SW 1271 (cell line): ENCODE data around the gene TAB2.
A peak's percentile ranks its signal among the peaks of the same experiment; 100 is the strongest.
"Not testable (repeated sequence)": the region's sequence is repeated elsewhere in the genome, so short reads cannot be mapped to it uniquely, and the experiment has no call there.

Experiments
- DNase-seq, 2 experiments: peaks; one replicate each; lab custom pipeline; 2025; lab: John Stamatoyannopoulos, UW

Gene TAB2

DNA sequence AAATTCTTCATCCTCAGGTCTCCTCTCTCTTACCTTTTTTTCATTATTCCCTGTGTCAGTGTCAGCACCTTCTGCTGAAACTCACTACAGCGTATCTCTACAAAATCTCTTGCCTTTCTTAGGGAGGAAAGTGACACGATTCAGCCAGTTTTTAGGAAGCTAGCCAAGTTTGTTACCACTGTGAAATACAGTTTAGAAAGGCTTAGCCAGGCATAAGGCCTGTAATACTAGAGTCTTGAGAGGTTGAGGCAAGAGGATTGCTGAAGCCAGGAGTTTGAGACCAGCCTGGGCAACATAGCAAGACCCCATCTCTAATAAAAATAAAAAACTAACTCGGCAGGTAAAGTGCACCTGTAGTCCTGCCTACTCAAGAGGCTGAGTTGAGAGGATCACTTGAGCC, 16.7 kb downstream of the TAB2 start:
- DNase-seq, result no peak

DNA sequence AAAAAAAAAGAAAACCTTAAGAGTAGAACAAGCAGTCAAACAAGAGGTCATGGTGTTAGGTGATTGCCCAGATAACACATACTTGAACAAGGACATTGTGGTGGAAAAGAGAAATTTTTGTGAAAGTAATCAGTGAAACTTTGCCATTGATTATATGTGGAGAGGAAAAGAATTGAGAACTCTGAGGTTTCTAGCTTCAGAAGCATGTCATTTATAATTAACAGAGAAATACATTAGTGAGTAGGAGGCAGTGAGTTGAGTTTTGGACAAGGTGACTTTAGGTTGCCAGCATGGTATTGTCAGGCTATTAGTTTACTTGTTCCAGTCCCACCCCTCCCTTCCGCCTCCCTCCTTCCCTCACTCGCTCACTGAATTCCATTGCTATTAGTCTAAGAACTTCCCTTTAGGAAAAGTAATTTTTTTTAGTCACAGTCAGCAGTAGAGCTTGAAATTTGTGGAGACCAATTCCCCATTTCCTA, 17.2 kb downstream of the TAB2 start:
- DNase-seq, result peak; percentile 51 to 87

DNA sequence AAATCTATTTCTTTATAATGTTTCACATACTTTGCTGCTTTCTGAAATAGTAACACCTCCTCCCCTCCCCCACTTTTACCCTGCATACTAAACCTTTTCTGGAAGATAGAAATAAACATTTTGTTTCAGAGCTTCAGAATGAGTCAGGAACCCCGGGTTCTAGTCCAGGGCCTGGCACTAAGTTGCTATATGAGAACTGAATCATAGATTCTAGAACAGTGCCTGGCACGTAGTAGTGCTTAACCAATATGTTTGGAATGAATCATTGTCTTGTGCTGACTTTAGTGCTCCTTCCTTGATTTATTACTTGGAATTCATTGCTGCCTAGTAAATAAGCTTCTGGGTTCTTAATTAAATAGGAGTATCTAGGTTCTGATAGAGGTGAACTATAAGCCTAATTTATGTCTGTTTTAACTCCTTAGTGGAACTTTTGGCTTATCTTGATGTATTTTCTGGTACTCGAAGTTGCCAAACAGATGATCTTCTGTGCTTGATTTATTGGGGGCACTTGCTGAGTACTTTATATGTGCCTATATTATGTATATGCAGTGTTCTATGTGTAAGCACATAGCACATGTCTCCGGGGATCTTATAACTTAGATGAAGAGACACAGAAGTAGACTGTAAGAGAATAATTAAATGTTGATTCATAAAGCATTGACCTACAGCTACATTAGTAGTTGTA, 18.6 kb downstream of the TAB2 start:
- peak in 1 of 2 experiments; percentile 43 for DNase-seq

DNA sequence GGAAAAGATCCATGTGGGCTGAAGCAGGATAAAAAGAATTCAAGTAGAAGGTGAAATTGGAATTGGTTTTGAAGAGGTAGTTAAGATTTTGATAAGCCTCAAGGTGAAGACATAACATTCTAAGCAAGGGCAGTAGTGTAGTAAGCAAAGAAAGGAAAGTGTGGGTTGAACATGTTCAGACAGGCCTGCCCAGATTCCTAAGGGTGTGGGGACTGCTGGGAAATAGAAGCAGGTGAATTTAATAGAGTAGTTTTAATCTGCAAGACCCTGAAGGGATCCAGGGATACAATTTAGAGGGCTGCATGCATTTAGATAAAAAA, 19.1 kb downstream of the TAB2 start:
- DNase-seq, result no peak

DNA sequence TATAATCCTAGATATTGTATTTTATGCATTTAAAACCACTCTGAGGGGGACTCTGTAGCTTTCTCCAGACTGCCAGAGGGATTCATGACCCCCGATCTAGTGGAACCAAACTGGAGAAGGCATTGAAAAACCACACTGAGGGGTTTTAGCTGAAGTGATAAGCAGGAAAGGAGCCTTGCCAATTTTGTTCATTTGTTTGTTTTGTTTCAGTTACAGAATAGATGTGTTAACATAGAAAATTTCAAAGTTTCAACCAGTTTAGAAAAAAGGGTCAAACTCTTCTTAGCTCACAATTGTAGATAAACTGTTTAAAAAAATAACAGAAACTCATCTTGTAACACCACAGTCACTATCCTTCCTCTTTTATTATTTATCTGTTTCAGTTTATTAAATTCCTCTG, 19.8 kb downstream of the TAB2 start:
- DNase-seq, result no peak

DNA sequence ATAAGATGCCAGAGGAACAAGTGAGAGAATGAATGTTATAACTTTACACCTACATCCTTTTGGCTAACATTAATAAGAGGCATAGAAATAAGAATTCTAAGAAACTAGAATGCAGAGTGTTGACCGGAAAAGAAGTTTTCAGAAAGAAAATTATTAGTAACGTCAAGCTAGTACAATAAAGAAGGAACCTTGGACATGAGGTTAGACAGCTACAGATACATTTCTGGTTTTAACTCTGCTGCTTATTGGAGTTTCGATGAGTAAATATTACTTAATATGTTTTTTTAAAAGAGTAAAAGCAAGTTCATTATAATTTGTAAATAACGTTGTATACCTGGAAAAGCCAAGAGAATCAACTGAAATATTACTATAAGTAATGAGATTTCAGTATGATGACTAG, 22.7 kb downstream of the TAB2 start:
- DNase-seq, result no peak

DNA sequence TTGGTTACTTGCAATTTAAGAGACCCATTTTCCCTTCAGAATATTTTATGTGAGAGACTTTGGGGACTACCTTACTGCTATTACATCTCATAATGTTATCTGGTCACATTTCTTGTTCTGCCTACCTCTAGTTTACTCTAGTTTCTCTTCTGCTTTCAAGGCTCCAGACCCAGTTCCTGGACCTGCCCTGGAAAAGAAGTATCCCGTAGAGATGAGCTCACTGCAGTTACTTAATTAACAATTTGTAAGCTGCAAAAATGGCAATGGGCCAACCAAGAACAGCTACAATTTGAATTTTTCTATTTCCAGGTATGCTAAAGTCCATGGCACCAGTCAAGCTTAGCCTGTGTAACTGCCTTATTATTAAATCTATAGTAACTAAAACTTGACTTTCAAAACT, 25.0 kb downstream of the TAB2 start:
- no peak for DNase-seq

DNA sequence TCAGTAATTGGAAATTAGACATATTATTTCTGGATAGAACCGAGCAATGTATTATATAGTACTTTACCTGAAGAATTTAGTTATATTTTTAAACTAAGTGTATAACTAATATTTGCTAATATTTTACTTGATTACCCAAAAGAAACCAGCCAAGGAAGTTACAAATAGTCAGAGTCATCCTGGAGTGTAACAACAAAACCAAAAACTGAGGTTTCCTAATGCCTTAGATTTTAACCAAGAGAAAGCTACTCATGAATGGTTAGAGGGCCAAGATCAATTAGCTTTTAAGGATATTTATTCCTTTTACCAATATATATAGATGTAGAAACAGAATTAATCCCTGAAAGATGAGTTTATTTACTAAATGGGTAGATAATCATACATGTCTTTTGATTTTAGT, 26.0 kb downstream of the TAB2 start:
- DNase-seq, result no peak

DNA sequence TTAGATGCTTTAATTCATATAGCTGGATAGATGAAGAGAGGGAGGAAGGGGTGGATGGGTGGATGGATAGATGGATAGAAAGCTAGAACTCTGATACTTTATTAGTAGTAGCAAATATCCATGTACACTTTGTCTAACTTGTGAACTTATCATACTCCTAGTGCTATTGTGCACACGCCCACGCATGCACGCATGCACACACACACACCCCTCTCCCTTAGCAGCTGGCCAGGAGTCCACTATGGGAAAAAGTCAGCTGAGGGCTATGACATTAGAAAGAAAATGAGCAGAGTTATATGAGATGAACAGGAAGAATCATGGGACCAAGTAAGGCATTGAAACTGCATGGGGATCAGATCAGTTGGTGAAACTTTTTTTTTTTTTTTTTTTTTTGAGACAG, 28.6 kb downstream of the TAB2 start:
- DNase-seq, result no peak

DNA sequence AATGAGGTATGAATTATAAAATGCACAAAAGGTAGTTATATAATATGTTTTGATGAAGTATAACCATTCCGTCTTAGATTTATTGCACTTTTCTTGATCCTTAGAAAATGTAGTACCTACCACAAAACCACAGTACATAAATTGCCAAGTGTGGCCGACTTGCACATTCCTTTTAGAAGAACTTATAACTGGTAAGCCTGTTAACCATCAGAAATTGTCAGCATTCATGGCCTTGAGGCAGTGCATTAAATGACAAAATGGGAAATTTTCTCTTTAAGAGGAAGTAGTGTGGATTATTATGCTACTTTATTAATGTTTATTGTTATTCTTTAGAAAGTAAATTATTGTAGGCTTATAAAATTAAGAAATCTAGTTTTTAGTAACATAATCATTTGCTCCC, 29.6 kb downstream of the TAB2 start:
- no peak for DNase-seq

DNA sequence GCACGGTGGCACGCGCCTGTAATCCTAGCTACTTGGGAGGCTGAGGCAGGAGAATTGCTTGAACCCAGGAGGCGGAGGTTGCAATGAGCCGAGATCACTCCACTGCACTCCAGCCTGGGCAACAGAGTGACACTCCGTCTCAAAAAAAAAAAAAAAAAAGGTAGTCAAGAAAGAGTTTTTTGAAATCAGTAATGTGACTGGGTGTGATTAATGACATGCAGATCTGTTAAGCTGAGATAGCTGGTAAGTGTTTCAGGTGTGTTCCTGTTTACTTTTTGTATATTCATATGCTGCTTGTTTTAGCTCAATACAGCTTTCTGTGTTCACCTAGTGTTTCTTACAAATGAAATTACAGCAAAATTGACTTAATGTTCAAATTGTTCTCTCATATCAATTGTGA, 31.8 kb downstream of the TAB2 start:
- not testable (repeated sequence) for DNase-seq

DNA sequence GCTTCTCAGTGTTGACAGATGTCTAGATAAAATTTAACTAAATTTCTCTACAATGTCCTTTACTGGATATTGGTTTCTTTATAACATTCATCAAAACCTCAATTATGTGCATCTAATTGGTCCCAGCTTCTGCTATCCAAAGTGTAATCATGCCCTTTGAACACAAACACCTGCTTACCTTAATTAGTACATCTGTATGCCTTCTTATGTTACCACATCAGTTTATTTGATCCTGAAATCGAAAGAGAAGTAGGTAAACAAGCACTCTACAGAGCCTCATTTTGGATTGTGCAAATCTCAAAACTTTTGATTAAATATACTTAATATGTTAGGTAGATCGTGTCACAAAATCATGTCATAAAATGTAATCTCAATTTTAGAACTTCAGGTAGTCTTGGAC, 36.5 kb downstream of the TAB2 start:
- no peak for DNase-seq

DNA sequence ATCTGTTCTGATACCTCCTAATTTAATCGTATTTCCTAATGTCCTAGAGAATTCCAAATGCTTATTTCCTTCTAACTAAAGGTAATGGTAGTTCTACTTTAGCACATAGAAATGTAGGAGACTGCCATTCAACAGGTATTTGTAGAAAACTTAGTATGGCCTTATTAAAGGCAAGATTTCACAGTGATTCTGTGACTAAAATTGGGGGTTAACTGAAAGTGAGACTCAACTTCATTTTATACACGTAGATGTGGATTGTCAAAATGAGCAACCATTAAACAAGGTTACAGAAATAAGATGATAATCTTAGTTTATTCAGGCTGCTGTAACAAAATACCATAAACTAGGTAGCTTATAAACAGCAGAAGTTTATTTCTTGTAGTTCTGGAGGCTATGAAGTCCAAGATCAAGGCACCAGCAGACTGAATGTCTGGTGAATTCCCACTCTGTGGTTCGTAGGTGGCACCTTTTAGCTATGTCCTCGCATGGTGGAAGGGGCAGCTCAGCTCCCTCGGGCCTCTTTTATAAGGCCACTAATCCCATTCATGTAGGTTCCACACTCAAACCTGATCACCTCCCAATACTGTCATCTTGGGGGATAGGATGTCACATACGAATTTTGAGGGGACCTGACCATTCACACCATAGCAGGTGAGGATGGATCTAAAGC, 38.7 kb downstream of the TAB2 start:
- DNase-seq, result no peak

DNA sequence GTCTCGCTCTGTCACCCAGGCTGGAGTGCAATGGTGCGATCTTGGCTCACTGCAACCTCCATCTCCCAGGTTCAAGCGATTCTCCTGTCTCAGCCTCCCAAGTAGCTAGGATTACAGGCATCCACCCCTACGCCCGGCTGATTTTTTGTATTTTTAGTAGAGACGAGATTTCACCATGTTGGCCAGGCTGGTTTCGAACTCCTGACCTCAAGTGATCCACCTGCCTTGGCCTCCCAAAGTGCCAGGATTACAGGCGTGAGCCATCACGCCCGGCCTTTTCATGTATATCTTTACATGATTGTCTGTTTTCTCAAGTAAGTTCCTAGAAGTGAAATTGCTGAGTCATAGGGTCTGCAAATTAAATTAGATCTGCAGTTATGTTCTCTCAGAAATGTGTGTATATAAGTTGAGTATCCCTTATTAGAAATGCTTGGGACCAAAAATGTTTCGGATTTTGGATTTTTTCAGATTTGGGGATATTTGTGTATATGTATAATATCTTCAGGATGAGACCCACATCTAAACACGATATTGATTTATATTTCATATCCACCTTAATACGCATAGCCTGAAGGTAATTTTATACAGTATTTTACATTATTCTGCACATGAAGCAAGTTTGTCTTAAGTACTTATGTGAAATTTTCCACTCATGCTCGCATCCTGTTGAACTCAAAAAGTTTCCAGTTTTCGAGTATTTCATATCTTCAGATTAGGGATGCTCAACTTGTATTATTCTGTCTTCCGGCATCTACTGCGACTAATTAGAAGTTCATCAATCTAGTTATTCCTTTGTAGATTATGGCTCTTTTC, 40.4 kb downstream of the TAB2 start:
- no peak for DNase-seq

DNA sequence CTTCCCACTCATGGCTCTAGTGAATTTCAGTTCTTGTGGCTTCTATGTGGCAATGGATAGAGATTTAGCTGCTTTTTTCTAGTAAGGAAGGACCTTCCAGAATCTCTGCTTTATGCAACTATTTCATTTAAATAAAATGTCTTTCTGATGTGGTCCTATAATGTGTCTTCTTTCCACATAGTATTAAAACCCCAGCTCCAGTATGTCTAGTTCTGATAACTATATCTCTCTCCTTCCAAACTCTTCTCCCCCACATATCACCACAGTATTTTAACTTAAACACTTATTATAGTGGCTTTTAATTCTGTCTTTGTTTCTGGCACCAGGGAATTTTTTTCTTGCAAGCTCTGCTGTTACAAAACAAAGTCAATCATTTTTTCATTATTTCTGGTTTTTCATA, 41.9 kb downstream of the TAB2 start:
- DNase-seq, result no peak

DNA sequence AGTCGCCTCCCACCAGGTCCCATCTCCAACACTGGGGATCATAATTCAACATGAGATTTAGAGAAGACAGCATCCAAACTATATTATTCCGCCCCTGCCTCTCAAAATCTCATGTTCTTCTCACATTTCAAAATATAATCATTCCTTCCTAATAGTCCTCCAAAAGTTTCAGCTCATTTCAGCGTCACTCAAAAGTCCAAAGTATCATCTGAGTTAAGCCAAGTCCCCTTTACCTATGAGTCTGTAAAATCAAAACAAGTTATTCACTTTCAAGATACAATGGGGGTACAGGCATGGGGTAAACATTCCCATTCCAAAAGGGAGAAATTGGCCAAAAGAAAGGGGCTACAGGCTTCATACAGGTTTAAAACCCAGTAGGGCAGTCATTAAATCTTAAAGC, 43.0 kb downstream of the TAB2 start:
- DNase-seq, result no peak

DNA sequence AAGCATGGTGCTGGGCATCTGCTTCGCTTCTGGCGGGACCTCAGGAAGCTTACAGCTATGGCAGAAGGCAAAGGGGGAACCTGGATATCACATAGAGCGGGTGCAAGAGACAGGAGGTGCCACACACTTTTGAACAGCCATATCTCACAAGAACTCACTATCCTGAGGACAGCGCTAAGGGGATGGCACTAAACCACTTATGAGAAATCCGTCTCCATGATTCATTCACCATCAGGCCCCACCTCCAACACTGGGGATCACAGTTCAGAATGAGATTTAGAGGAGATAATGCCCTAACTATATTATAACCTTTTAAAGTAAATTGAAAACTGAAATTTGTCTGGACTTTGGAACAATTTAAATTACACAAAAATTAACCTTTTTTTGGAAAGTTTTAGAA, 44.8 kb downstream of the TAB2 start:
- DNase-seq, result no peak

DNA sequence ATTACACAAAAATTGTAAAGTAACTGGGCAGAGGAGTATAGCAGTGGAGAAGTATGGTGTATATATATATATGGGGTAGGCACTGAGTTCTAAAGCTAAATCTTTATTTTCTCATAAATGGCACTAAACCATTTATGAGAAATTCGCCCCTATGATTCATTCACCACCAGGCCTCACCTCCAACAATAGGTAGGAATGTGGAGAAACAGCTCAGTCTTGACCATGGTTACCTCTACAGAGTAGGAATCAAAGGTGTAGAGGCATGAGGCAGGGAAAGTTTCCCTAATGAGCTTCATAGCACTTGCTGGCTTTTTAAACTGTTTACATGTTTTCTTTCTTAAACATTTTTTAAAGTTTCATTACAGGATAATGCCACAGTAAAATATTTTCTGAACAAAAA, 45.6 kb downstream of the TAB2 start:
- no peak for DNase-seq

DNA sequence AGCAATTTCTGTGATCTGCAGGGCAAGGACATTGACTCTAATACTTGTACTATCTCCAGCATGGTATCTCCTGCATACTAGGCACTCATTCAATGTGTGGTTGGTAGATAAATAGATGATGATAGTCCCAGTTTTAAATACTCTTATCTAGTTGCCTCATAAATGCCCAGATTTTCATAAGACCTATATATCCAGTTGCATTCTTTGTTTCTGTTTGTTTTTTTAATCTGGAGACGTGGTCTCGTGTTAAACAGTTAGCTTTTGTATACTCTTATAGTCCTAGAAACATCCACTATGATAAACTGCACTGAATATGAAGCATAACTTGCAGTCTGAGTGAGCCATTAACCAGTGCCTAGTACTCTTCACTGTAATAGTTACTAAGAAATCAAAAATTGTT, 47.0 kb downstream of the TAB2 start:
- no peak for DNase-seq

DNA sequence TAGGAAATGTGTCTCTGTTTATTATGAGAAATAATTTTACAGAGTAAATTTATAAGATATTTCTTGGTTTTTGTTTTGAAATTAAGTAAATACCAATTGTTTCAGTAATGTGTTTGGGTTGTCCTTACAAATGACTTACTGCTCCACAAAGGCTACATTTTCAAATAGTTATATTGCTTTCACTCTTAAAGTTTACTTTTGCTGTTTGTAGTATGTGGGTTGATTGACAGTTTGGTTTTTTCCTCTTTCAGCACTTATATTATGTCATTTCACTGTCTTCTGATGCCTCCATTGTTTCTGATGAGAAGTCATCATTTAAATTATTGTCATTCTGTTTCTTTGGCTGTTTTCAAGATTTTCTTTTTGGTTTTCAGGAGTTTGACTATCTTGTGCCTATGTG, 47.7 kb downstream of the TAB2 start:
- DNase-seq, result no peak

DNA sequence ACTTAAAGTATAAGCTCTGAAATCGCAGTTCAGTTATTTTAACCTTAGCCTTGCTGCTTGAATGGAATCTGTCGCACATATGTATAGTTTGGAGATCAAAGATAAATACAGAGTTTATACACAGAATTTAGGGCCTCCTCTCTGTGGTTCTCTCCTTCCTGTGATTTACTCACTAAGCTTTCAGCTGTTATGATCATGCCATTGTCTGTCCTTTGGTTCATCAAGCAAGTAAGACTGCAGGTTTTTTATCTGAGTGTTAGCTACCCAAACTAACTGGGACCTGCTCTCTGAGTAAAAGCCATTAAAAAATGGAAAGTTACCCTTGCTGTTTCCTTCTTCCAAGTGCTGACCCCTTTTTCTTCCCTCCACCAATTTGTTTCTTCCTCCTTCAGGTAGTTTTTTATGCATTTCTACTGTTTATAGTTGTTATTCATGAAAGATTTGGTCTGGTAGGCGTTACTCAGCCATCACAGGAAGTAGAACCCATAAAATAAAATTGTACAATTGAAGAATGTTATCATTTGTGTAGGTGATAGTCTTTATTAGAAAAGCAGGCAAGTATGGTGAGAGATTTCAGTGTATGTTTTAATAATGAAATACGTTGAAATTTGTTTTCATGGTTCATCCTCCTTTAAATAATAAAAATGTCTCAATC, 48.9 kb downstream of the TAB2 start:
- no peak for DNase-seq

DNA sequence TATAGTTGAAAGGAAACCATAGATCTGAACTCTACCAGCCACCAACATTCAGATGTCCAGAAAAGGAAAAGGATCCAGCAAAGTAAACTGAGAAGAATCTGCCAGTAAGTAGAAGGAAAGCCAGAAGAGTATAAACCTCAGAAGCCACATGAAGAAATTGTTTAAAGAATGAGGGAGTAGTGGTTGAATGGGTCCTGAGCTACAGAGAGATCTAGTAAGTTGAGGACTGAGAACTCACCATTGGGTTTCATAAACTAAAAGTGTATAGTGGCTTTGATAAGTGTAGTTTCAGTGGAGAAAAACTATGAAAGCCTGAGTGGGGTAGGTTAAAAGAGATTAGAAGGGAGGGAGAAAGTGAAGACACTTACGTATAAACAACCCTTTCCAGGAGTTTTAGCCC, 50.6 kb downstream of the TAB2 start:
- DNase-seq, result no peak

DNA sequence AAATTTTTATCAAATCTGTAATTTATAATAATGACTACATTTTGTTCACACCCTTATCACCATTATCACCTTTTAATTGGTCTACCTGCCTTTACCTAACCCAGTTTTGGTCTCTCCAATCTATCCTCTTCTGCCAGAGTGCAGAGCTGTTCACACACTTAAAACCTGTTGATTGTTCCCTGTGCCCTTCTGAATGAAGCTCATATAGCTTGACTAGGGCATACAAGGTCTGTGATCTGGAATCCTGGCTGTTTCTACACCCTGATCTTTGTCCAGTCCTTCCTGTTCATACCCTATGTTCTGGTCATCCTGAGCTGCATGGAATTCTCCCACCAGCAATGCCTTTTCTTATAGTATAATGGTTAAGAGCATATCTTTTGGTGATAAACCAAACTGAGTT, 53.6 kb downstream of the TAB2 start:
- DNase-seq, result no peak
